HuH-7.5 (cell line): ENCODE measurements around the gene MICAL3.
"Not testable (repeated sequence)": the region's sequence is repeated elsewhere in the genome, so short reads cannot be mapped to it uniquely, and the experiment has no call there.

Experiments
- DNase-seq: peaks from one replicate; pipeline ENCODE4 v3.0.0; 2011; ENCODE audit warnings: low spot score

The MICAL3 gene

GRCh38 chr22:18031695-18032454 is 7.5 kb upstream of the MICAL3 start:
- DNase-seq, result no peak

GRCh38 chr22:18029686-18030267 is 5.4 kb upstream of the MICAL3 start:
- DNase-seq, result no peak

DNA sequence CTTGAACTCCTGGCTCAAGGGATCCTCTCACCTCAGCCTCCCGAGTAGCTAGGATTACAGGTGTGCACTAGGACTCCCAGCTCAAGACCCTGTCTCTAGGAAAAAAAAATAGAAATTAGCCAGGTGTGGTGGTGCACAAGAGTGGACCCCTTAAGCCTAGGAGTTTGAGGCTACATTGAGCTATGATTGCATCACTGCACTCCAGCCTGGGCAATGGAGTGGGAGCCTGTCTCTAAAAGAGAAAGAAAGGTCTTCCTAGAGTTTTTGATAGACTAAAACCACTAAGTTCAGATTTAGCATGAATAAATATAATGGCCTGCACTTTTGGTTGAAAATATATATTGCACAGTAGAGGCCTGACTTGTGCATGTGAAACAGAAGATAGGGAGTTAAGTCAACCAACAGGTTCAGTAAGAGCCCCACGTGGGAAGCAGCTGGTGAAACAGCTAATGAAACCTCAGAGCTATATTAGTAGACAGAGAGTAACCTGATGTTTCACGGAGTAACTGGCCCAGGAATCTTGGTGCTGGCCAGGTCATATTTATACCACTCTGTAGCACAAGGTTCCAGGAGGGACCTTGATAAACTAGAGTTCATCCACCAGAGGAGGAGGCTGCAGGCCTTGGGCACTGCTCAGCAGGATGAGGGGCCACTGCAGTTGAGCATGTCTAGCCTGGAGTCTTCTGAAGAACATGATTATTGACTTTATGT is 4.6 kb upstream of the MICAL3 start:
- no peak for DNase-seq

- DNase-seq, result not testable (repeated sequence)
Observed at GRCh38 chr22:18025898-18026297, 1.5 kb upstream of the MICAL3 start.

DNA sequence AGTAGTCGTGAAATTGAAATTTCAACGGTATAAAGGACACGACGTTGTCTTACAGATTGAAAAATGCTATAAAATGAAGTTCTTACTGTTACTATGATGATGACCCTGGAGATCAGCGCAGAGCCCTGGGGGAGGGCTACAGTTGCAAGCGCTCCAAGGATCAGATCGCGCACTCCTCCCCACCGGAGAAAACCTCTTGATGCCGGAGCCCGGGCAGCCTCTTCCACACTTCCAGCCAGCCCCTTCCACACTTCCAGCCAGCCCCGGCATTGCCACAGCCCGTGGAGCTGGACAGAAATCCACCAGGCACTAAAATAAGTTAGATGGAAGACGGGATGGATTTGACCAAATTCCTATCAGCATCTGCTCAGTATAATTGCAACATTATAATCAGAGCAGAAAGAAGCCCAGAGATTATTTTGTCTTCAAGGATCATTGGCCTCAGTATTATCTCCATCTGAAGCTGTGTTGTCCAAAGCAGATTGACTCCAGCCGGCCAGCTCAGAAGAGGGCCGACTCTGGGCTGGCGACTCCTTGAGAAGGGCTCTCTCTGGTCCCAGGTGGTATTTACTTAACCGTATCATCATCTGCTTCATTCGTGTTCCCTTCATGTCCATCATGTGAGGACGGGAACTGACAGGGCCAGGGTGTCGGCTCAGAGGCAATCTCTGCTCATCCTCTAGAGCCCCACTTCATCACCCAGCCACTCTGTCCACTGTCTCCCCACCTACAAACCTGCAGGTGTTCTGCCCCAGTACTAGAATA is 777 bp upstream of the MICAL3 start:
- DNase-seq, result no peak

DNA sequence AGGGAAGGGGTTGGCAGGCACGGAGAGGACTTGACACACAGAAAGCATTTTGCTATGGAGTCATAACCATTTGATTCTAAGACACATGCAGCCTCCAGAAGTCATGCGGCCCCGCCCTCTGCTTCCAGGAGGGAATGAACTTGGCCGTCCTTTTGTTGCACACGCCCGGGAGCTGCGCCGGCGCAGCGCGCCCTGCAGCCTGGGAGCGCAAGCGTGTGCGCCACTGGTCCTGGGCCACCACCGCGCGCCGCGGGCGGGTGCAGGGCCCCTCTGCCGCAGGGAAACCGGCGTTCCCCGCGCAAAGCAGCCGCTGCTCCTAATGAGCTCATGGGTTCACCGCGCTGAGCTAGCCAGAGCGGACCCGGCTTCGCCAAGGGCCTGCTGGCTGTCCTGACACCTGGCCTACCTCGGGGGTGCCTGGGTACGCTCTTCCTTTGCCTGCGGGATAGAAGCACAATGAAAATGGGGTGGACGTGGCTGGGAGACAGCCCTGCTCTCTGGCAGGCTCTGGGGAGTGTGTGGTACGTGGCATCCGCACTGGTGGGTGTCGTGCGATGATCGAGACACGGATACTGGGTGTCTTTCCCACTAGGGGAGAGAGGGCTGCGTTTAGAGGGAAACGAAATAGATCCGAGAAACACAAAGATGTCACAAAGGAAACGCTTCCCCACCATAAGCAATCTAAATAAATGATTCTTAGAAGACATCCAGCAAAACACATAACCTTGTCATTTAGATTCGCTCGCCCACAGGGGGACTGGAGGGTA is 669 bp downstream of the MICAL3 start:
- peak; percentile 85 for DNase-seq

GRCh38 chr22:18022876-18023275 is 1.5 kb downstream of the MICAL3 start:
- no peak for DNase-seq

DNA sequence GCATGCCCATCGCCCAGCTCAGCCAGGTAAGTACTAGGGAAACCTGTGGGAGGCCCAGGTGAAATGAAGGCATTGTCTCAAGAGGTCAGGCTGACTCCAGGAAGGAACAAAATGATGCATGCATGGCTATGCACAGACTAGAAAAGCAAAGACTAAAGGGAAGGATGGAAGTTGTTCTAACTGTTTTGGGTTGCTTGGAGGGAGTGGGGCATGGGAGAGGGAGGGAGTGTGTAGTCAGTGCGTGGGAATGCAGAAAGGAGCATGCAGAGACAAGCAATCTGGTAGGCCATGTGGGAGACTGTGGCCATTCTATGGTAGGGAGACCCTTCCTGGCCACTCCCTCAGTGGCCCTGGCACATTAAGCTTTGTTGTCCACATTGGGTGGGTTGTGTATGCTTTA is 2.9 kb downstream of the MICAL3 start:
- DNase-seq, result no peak

GRCh38 chr22:18020743-18021142 is 3.6 kb downstream of the MICAL3 start:
- DNase-seq, result not testable (repeated sequence)

- DNase-seq, result no peak
Observed at GRCh38 chr22:18013947-18014346, 10.4 kb downstream of the MICAL3 start.

DNA sequence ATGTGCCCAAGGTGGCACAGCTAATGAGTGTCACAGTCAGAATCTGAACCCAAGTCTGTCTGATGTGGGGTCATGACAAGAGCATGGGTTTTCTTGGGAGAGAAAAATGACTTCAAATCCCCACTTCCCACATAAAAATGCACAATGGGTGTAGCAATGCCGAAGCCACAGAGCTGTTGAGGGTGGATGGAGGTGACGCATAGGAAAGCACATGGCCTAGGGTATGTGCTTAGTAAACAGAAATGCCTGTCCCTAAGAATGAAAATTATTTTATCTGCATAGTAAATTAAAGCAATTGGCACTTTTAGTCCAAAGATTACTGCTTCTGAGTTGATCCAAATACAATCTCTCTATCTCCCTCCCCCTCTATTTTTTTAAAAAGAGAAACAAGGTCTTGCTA is 10.9 kb downstream of the MICAL3 start:
- no peak for DNase-seq

DNA sequence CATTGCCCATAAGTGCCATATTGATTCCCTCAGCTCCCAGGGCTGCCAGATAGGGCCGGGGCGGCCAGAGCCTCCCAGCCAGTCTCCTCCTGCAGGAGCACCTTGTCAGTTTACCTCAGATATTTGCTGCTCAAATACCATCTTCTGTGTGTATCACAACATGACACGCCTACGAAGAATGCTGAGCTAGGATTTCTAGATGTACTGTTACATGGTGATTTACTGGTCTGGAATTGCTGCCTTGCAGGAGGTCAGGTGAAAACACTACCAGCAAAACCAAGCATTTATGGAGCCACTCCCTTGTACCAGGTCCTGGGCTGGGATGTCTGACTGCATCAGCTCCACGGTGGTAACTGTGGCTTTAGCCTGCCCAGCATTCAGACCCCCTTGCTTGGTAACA is 11.8 kb downstream of the MICAL3 start:
- no peak for DNase-seq

GRCh38 chr22:18010266-18010665 is 14.1 kb downstream of the MICAL3 start:
- no peak for DNase-seq

DNA sequence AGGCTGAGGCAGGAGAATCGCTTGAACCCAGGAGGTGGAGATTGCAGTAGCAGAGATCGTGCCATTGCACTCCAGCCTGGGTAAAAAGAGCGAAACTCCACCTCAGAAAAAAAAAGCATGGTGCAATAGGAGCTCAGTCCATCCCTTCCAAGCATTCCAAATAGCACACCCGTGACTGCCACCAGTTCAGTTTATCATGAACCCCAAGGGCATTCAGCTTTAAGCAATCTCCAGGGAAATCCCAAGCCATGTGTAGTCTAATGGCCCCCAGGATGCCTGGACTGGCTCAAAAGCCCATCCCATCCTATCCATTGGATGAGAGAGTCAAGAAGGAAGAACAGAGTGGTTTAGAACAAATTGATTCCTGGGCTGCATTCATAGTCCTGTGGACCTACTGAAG is 16.2 kb downstream of the MICAL3 start:
- DNase-seq, result no peak

GRCh38 chr22:18005201-18005926 is 19.0 kb downstream of the MICAL3 start:
- DNase-seq, result no peak

GRCh38 chr22:18001894-18002315 is 22.5 kb downstream of the MICAL3 start:
- DNase-seq, result not testable (repeated sequence)

GRCh38 chr22:18001040-18001893 is 23.1 kb downstream of the MICAL3 start:
- DNase-seq, result peak; percentile 100

- DNase-seq, result no peak
Observed at GRCh38 chr22:18000441-18001039, 23.8 kb downstream of the MICAL3 start.

DNA sequence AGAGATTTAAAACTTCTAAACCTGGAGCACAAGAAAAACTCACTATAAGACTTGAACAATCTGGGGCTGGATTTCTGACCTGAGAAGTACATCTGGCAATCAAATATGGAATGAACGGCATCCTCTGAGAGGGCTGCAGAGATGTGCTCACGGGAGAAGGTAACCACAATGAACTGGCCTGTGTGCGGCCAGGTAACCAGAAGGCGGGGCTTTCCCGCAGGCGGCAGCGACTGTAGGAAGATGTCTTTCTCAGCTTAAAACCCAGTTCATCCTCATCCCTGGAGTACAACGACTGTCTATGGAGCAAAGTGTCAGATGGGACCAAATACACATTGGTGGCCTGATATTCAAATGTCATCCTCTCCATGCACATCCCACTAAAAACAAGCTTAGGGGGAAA is 24.5 kb downstream of the MICAL3 start:
- DNase-seq, result no peak

- DNase-seq, result no peak
Observed at GRCh38 chr22:17998913-17999312, 25.4 kb downstream of the MICAL3 start.
